Hematopoietic multipotent progenitor cell treated with erythropoietin and hydrocortisone succinate and interleukin-3 and kit ligand, for 17 days (in vitro differentiated cells): ENCODE data around the gene PLEKHG5.

Experiments
- DNase-seq: peaks from one replicate; pipeline ENCODE4 v3.0.0-alpha.2; 2015; ENCODE audit warnings: low spot score

PLEKHG5 gene

DNA sequence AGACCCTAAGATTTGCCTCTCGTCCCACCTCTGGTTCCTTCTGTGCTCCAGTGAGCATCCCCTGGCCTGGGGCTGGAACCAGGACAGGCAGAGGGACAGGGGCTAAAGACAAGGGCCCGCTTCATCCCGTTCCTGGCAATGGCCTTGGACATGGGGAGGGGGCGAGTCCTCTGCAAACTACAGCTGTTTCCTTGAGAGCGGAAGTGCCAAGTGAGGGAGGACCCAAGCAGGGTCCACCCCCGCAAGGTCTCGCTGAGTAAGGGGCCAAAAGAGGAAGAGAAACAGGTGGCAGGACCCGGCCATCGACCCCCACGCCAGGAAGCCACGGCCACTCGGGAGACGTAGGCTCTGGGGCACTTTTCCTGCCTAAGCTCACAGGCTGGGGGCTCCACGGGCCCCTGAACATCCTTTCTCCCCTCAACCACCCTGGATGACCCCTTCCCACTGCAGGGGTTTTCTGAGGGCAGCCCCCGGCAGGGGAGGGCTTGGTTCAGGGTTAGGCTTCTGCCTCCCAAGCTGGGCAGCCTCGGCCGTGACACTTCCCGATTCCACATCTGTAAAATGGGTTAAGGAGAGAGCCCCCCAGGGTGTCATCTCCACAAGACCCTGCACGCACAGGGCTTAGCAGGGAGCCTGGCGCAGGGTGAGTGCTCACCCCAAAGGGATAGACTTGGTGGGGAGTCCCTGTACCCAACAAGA lies 17.9 kb upstream of the PLEKHG5 start:
- DNase-seq: no peak

DNA sequence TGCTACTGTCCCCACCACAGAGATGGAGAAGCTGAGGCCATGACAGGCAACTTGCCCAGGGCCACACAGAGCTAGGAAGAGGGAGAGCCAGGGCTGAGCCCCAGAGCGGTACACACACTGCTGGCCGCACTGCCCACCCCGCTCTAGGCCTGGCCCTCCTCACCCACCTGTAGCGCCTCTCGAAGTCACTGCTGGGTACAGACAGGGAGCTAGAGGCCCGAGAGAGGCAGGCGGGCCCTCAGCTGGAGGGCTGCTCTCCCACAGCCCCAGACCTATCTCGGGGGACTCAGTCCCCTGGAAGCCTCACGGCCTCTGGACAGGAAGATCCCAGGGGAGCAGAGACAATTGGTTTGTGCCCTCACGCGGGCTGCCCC lies 17.3 kb upstream of the PLEKHG5 start:
- no peak for DNase-seq

DNA sequence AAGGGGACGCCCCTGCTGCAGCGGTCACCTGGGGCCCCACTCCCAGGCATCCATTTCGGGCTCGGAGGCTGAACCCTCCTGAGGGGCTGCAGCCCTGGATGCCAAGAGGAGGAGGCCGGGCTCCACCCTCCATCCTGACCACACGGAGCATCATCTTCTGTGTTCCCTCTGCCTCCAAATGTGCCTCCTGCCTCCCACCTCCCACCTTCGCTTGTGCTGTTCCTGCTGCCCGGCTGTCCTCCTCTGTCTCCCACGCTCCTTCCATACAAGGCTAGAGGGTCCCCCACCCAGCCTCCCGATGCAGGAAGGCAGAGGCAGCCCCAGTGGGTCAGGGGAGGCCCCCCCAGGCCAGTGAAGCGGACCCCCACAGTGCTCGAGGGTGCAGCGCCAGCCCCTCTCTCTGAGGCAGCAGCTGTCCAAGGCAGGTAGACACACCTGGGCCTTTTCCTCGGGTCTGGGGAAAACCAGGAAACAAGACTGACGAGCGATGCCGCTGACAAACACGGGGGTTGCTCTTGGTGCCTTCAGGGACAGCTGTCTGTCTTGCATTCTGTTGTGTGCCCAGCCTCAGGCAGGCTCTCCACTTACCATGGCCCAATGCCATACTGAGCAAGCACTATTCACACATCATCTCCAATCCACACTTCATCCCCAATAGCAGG lies 16.8 kb upstream of the PLEKHG5 start:
- DNase-seq: no peak

DNA sequence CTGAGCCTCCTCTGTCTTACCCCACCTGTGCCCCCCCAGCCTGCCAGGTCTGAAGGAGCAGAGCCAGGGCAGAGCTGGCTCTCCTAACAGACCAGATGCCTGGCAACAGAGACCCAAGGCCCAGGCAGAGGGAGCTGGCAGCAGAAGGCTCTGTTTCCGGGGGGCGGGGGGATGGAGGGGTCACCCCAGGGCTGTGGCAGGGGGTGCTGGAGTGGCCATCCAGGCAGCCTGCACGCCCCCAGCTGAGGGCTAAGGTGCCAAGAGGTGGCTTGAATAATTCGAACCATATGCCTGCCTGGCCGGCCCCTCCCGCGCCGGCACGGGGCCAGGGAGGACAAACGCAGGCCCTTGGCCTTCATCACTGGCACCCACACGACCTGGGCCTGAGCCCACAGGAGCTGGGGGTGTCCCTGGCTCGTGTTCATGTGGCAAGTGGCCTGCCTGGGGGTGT lies 16.0 kb upstream of the PLEKHG5 start:
- no peak for DNase-seq

DNA sequence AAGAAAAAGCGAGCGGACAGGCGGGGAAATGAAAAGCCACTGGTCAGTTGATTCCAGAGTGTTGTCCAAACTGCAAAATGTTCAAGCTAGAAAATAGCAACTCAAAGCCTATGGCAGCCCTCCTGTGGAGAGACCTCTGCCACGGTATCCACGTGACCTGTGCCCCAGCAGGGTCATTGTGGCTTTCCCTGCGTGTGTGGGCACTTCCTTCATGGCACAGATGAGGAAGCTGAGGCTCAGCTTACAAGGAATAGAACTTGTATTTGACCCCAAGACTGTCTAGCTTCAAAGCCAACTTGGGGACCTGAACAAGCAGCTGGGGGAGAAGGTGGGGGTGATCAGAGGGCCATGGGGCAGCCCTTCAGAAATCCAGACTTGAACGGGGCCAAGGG lies 15.6 kb upstream of the PLEKHG5 start:
- DNase-seq: no peak

DNA sequence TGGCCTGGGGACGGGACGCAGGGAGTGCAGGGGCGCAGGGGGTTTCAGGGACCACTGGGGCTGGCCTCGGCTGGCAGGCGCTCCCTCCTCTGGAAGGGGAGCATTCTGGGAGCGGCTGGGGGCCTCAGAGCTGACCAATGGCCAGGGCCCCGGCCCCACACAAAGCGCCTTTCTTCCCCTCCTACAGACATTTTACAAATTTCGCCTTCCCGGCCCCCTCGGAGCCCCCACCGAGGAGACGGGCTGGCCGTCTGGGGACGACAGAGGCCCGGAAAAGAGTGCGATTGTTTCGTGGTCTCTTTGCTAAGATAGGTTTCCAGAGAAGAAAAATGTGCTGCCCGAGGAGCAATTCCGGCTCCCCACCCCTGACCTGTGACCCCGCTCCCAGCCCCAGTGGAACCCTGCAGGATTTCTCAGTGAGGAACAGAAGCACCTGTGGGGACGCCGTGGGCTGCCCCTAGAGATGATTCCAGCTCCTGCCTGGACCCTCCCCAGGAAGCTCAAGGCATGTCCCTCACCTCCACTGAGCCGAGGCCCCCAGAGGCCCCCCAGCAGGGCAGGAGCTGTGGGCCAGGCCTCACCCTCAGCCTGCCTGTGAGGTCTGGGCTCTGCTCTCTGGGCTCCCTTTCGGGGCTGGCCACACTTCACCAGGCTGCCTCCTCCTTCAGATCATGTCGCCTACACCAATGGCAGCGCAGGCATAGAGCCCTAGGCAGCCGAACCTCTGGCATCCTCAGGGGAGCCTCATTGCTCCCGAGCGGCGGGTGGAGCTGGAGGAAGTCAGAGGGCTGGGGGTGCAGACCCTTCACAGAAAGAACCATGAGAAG lies 15.0 kb upstream of the PLEKHG5 start:
- DNase-seq: no peak

DNA sequence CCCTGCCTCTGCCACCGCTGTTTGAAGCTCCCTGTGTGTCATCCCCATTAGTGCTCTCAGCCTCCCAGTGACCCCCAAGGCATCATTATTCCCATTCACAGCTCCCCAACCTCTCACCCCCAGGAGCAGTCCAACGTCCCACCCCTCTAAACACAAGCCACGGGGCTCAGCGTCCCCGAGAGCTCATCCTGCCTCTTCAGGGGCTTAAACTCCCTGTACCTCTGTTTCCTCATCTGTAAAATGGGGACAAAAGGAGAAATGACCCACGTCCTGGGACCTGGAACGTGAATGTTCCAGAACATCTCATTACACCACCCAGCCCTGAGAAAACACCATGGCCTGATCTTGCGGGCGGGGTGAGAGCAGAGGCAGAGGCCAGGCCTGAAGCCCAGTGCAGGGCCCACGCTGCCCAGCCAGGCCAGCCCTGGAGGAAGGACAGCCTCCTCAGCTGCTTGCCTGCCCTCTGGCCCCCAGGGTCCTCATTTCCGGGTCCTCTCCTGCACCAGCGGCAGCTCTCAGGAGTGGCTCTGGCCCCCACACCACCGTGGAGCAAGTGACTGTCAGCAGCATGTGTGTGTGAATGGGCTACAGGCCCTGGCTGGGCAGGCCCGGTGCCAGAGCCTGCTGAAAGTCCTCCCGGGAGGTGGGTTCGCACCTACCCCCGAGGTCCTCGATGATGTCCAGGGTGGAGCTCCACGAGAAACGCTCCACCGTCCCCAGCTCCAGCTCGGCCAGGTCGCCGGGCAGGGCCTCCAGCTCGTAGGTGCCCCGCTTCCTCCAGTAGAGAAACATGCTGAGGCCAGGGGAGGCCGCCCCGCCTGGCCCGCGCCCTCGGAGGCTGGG lies 14.1 kb upstream of the PLEKHG5 start:
- no peak for DNase-seq

DNA sequence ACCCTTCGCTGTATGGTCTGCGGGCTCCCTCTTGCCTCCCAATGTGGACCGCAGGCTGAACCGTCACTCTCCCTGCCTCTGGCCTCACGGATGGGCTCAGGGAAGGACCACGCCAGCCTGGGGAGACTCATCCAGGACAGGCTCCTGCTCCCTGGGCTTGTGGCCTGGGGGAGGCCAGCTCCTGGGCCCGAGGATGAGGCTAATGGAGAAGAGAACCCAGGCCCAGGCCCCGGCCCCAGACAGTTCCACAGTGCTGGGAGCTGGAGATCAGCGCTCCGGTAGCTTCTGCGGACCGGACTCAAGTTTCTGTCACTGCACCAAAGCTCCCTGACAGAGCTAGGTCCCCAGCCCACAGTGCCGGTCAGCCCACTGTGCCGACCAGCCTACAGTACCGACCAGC lies 13.4 kb upstream of the PLEKHG5 start:
- DNase-seq: no peak

DNA sequence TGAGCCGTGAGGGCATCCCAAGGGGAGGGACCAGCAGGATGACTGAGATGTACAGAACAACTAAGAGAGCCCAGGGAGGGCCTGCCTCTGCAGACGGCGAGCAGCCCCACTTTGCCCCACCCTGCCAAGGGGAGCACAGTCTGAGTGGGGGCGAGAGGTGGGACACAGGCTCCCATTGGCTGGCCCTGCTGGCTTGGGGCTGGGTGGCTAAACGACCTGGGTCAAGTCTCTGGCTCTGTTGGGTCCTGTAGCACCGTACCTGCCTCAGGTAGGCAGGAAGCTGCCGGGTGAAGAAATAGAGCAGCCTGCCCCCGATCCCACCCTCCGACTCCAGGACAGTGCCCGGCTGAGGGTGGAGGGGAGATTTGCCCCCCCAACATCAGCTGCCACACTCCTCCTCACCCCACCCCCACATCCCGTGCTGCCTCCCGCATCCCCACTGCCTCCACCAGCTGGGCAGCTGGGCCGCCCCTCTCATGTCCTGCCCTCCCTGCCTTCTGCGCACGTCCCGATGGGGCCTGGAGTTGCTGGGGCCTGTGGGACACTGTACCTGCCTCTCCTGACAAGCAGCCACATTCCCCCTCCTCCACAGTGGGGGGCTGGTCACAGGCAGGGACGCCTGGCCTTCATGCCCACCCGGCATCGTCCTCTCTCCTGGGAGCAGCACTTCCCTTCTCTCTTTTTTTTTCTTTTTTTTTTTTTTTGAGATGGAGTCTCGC lies 12.6 kb upstream of the PLEKHG5 start:
- DNase-seq: no peak

DNA sequence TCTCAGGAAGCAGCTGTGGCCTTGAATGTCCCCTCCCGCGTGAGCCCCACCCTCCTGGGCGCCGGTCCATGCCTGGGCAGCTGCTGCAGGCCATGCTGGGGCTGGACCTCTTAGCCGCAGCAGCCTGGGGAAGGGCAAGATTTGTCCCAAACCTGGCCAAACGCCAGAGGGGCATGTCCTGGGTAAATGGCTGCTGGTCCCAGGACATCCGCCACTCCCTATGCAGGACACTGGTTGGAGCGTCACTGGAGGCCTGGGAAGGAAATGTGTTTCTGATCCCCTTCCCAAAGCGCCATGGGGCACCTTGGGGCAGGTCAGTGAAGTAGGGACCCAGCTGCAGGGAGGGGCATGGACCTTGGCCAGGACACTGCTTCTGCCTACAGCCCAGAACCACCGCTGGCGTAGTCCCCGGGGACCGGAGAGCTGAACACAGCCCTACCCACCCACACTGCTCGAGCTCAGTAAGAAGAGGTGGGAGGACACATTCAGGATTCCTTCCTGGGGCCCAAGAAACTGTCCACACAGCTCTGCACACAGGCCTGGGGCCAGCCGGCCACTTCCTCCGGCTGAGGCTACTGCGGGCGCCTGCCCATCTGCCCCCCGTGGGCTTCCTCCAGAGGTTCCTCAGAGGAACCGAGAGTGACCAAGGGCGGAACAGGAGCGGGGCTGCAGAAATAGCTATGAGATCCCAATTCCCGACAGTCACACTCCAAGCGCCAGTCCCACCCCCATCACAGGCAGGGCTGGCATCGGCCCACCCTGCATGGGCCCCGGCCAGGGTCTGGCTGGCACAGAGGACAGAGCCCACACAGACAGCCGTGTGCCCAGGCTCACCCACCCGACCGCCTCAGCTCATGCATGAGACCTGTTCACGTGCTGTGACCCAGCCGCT lies 10.8 kb upstream of the PLEKHG5 start:
- DNase-seq: no peak

DNA sequence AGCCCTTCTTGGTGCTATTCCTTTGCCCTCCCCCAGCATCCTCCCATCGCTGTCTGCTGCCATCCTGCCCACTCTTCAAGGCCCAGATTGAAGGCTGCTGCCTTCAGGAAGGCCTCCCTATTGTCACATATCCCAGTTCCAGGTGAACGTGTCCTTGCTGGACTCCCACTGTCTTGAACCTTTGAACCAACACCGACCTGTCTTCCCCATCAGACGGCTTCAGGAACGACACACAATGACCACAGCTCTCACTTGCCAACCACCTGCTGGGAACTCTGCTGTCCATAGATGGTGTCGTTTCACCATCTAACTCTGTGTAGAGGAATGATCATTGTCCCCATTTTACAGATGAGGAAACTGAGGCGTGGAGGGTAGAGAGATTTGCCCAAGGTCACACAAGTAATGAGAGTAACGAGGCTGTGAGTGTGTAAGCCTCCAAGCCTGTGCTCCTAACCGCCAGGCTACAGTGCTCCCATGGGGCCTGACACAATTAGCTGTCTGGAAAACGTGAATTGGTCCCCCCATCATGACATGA lies 9.9 kb upstream of the PLEKHG5 start:
- DNase-seq: no peak

DNA sequence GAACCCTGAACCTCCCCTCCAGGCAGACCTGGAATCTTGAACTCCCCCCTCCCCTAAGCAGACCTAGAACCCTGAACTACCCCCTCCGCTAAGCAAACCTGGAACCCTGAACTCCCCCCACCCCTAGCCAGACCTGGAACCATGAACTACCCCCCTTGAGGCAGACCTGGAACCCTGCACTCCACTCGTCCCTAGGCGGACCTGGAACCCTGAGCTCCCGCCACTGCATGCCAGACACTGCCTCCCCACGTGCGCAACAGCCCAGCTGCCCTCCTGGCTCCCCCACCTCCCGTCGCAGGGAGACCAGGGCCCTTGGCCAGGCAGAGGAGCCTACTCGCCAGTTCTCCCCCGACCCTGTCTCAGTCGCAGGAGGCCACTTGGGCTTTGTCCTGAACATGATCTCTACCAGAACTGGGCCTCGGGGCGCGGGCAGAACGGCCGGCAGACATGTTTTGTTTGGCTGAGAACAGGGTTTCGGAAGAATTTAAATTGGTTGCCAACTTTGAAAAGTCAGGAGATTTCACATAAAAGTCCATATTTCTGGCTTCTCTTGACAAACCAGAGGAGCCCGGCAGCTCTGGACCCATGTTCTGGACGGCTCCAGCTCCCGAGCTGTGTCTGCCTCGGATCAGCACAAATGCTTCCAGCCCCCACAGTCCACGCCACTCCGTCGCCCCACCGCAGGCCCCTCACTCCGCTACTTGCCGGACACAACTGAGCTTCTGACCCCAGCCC lies 9.2 kb upstream of the PLEKHG5 start:
- DNase-seq: no peak

DNA sequence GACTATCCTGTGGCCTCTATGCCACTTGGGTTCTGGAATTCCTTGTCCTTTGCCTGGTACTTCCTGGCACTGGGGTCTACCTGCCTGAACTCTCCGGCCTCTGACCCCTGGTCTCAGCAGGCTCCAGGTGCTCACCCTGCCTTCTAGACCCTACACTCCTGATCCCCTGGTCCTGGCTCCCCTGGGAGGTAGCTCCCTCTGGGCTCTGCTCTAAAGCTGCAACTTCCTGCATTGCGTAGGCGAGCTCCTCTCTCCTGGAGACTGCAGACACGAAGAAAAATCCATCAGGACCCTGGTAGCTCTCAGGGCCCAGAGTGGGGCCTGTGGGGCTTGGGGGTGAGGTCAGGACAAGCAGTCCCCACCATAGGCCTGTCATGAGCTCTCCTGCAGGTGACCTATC lies 7.8 kb upstream of the PLEKHG5 start:
- DNase-seq: no peak

DNA sequence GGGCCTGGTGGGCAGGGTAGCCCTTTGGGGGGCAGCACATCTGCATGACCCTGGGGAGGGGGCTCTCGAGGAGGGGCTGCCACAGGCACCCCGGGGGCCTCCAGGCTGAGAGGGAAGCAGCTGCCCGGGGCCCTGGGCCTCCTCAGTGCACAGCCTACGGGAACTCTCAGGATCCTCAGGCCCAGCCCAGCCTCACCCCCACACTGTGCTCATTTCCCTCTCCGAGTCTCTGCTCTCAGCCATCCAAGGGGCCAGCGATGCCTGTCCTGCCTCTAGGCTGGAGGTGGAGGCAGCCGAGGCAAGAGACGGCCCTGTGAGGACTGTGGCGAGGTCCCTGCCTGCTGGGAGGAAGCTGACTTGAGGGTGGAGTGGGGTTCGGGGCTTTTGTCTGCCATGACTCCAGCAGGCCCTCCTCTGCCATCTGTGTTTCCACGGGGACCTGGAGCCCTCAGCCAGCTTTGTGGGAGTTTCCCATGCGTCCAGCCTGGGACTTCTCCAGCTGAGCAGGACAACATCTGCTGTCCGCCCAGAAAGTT lies 7.2 kb upstream of the PLEKHG5 start:
- DNase-seq: no peak

DNA sequence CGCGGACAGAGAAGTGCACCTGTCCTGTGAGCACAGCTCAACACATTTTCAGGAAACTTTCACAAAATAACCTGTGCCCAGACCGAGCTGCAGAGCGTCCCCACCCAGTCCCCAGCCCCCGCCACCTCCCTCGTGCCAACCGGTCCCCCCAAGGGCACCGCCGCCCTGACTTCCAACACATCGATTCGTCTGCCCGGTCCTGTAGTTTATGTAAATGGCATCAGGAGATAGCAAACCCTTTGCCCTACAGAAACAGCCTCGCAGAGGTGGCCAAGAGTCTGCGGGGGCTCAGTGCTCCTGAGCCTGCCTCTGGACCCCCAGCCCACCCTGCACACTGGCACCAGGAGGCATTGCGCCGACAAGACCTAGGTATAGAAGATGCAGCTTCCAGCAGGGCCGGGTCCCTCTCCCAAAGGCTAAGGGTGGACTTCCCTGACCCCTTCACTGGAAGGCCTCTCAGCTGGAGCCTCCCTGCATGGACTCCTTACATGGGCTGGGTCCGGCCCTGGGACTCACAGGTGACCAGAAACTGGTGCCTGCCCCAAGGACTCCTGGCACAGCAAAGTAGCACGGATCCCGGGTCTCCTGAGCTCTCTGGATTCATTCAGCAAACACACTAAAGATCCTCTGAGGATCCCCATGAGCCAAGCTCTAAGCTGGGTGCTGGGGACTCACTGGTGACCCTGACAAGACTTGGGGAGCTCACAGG lies 6.6 kb upstream of the PLEKHG5 start:
- DNase-seq: no peak

DNA sequence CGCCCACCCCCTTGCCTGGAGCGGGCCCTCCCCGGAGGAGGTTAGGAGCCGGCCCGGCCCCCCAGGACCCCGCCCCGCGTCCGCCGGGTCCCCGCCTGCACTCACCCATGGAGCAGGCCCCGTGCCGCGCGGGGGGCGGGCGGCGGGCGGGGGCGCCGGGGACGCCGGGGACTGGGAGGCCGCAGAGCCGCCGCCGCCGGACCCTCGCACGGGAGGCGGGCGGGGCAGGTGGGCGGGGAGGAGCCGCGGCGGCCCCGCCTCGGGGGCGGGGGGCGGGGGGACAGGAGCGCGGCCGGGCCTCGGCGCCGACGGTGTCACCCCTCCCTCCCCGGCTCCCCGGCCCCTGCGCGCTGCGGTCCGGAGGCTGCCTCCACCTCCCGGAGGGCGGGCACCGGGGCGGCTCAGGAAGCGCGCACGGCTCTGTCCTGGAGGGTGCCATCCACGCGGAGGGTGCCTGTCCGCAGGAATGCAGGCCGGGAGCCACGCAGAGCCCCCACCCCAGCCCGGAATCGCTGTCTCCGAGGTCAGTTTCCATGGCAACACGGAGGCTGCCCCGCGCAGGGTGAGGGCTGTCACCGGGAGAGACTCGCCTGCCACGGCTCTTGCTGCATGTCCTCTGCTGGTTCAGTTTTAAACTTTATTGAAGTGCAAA lies 5.9 kb upstream of the PLEKHG5 start:
- no peak for DNase-seq

DNA sequence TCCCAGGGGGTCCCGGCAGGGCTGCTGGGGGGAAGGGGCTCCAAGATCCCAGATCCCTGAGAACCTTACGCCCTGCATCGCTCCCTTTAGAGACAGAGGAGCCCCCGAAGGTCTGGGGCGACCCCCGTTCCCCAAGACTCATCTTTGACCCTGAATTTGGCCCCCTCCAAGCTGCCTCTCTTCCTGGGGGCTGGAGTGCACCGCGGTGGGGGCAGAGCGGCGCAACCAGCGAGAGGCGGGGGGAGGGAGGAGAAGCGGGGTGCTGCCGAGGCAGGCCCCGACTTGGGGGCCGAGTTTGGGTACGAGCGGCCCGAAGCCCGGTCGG lies 5.4 kb upstream of the PLEKHG5 start:
- no peak for DNase-seq

DNA sequence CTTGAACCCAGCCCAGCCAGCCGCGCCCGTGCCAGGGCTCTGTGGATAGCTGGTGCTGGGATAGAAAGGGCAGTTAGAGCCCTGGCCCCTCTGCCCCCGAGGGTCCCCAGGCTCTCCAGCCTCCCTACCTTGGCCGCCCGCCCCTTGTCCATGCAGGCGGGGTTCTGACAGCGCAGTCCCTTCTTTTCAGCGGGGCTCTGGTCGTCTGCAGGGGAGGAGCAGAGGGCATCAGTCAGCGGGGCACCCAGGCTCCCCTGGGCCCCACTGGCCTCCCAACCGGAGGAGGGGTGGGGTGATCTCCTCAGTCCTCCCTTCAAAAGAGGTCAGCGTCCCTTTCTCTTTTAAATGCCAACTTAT lies 4.9 kb upstream of the PLEKHG5 start:
- no peak for DNase-seq
